HG02981 (cell line): ENCODE measurements around the gene BCAR3.
"Not testable (repeated sequence)": the region's sequence is repeated elsewhere in the genome, so short reads cannot be mapped to it uniquely, and the experiment has no call there.

Source experiments
- ATAC-seq: cut with Tn5 transposase; IDR thresholded peaks from one replicate; pipeline ENCODE4 v1.9.1; 2021; ENCODE audit warnings: mild to moderate bottlenecking, moderate library complexity; ENCODE audit not compliant: unreplicated experiment

Gene BCAR3

DNA sequence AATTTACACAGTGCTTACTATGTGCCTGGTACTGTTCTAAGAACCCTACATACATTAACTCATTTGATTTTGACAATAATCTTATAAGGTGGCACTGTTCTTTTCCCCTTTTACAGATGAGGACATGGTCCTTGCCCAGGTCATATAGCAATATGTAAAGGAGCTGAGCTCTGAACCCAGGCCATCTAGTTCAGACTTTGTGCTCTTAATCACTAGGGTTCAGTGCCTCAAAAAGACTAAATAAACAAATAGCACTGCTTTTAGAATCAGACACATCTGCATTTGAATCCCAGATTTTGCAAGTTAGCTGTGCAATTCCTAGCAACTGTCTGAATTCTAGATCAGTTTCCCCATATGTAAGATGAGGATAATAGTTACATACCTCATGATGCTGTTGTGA, 8.7 kb upstream of the BCAR3 start:
- no peak for ATAC-seq

DNA sequence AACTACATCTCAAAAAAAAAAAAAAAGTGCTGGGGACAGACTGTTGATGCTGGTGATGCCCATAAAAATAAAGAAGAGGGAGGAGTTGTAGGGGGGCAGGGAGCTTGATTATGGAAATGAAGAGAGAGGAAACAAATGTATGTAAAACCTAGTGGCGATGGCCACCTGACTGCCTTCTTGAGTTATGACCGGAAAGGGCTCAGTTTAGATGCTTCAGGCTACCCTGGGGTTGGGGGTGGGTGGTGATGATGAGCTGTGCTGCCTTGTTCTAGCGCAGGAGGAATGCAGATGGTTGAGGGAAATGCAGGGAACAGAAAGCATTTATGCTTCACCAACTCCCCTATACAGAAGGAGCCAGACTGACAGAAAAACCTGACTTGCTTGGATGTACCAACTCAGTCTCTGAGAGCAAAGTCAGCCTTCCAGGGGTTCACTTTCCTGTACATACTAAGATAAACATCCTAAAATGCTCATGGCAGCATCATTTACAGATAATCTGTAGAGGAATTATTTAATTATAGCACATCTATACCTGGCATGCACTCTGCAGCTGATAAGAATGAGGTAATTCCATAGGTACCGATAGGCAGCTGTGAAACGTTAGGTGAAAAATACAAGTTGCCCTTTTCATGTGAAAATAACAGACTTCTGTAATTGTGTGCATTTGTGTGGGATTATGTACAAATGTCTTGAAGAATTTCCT, 8.0 kb upstream of the BCAR3 start:
- no peak for ATAC-seq

DNA sequence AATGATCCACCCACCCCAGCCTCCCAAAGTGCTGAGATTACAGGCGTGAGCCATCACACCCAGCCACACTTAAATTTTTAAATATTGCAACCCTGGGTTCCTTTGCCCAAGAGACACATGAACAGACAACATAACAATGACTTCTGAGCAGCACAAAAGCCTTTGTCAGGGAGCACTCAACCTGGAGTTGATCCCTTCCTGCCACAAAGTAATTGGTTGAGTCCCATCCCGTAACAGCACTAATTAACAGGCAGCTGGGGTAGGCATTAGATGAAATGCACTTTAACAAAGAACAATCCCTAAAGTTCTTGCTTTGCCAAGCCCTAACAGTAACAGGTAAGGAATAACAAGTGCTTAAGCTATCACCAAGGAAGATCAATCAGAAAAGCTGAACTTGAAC, 5.9 kb upstream of the BCAR3 start:
- ATAC-seq, result no peak

- ATAC-seq, result no peak
Observed at GRCh38 chr1:93686504-93687250, 5.0 kb upstream of the BCAR3 start.

- ATAC-seq, result no peak
Observed at GRCh38 chr1:93685918-93686317, 4.3 kb upstream of the BCAR3 start.

DNA sequence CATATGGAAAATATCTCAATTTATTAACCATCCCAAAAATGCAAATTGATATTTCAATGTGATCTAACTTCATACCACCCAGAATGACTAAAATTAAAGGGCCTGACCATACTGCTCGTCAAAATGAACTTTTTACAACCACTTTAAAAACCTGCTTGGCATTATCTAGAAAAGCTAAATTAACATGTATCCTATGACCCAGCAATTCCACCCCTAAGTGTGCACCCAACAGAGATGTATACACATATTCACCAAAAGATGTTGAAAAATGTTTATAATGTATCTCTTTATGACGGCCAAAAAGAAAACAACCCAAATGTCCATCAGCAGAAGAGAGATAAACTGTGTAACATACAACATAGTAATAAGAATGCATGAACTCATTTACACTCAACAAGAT, 1.6 kb upstream of the BCAR3 start:
- ATAC-seq, result no peak

DNA sequence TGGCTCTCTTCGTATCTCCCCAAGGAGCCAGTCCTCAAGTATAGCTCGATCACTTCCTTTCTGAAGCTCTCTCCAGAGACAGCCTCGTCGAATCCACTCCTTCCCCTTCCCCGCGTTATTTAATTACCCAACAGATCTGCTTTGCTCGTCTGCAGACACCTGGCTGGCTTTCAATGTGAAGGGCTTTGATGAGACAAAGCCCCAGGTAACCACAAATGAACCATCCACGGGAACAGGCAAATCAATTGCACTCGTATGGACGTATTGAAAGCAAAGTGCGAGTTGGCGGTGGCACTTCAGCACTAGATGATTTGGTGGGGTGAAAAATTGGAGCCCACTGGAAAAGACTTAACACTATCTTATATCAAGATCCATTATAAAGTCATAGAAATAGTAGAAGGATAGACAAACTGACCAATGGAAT, 364 bp upstream of the BCAR3 start:
- ATAC-seq, result no peak

DNA sequence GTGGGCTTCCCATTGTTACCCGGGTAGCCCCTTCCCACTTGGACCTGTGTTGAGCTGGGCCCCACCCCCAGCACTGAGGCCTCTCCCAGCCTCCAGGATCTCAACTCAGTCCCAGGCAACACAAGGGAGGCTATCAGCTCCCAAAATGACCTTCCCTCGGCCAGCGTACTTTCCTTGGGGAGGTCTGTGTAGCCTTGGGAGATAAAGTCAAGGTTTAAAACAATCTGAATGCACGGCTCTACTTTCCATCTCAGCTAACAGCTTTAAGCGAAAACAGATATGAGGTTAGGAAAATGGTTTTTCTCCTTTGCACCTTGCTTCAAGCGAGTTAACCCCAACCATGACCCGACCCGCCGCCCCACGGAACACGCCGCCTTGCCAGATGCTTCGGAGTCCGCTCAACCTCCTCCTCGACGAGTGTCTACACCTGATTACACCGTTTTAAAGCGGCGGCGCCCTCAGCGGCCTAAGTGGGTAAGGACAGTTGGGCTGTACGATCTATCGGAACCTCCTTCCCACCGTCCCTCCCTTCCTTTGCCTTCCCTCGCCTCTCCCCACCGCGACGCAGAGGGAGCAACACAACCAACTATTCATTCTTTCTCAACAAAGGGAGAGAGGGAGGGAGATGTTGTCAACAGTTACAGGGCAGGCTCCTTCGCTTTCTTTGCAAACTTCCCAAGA, 1.1 kb downstream of the BCAR3 start:
- ATAC-seq, result peak; percentile 63

DNA sequence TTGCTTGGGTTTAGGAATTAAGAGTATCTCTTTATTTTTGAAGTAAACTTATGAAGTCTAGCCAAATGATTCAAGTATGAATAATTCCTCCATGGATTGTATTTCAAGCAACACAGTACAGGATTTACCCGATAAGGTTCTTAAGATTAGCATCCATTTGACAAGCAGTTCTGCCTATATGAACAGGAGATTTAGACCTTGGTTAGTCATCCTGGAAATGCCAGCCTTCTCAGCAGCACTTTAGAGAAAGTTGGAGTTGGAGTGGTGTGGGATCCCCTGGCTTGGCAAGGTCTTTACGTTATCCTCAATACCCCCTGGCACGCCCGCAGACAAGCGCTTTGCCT, 1.6 kb downstream of the BCAR3 start:
- ATAC-seq, result no peak

GRCh38 chr1:93679546-93679945, 2.1 kb downstream of the BCAR3 start:
- no peak for ATAC-seq

DNA sequence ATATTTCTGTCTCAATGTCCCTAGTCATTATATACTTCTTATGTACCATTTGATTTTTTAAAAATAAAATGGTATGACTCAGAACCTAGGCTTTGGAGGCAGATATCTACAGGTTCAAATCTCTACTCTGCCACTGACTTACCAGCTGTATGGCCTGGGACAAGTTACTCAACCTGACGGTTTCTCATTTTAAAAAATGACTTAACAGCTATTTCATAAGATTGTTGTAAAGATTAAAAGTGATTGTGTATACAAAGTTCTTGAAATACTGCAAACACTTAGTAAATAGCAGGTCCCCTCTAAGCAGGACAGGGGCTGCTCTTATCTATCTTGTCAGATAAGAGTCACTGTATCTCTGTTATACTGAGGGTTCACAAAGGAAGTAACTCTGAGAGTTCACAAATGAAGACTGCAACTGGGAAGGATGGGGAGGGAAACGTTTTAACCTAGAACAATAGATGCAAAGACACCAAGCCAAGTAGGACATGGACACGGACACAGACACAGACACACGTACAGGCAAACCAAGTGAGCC, 2.6 kb downstream of the BCAR3 start:
- ATAC-seq, result no peak

- ATAC-seq, result no peak
Observed at GRCh38 chr1:93678491-93678890, 3.1 kb downstream of the BCAR3 start.

GRCh38 chr1:93677729-93678128, 3.9 kb downstream of the BCAR3 start:
- no peak for ATAC-seq

DNA sequence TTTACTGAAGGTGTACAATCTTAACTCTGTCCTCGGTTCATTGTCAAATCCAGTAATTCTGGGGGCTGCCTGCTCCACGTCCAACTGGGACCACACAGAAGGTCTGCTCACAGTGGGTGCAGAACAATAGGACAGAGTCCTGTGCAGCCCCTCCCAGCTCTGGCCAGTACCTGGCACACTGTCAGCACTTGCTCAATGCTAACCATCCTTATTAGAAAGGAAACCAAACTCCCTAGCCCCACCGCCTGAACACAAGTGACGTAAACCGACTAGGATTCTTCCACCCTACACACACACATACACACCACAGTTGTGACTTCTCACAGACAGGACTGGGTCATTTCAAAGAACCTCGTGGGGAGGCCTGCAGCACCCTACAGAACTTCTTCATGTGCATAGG, 5.2 kb downstream of the BCAR3 start:
- ATAC-seq, result no peak

- no peak for ATAC-seq
Observed at GRCh38 chr1:93675931-93676330, 5.7 kb downstream of the BCAR3 start.

- ATAC-seq, result no peak
Observed at GRCh38 chr1:93675271-93675670, 6.4 kb downstream of the BCAR3 start.

GRCh38 chr1:93674071-93674470, 7.6 kb downstream of the BCAR3 start:
- not testable (repeated sequence) for ATAC-seq

GRCh38 chr1:93673163-93673829, 8.3 kb downstream of the BCAR3 start:
- no peak for ATAC-seq

DNA sequence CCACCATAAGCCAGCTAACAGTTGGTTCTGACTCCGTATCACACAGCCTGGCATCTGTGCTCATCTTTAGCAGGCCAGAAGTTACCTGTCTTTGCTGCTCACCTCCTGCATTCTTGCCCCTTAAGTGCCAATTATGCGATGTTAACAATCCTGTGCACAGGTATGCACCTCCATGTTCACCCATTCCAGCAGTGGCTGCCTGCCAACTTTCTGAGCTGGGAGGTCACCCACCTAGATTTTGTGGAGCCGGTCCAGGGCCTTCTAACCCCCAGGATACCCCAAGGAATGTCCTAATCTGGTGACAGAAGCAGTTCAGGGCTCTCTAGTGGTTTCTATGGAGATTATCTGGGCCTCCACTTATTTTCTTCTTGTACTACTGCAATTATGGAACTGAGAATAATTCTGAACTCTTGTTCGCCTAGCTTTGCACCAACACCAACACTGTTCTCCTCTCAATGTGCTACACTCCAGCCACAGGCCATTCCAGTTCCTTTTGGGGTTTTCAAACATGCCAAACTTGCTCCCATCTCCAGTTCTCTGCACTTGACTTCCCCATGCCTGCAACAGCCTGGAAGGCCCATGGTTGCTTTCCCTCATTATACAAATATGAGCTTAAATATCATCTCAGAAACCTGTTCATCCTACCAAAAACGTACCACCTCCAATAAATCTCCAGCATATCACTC, 9.0 kb downstream of the BCAR3 start:
- no peak for ATAC-seq

- ATAC-seq, result no peak
Observed at GRCh38 chr1:93672069-93672468, 9.6 kb downstream of the BCAR3 start.
